GM21576 (cell line): ENCODE data around the gene LAMC1.

ENCODE experiments used
- ATAC-seq: cut with Tn5 transposase; IDR thresholded peaks from one replicate; pipeline ENCODE4 v1.9.1; 2021; ENCODE audit warnings: mild to moderate bottlenecking, moderate library complexity; ENCODE audit not compliant: unreplicated experiment

Gene LAMC1

DNA sequence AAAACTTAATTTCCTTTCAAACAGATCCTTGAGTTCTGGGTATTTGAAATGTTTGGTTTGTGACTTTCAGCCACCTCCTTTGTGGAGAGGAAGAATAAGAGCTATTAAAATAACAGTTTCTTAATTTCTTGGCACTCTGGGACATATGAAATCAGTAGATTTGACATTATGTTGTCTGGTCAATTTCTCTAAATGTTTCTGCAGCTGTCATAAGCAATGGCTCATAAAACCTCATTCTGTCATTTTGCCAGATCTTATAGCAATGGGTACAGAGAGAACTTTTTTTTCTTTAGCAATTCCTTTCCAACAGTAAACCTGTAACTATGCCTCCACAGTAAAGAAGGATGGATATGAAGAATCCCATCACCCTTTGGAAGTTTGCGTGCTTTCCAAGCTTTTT lies 52.6 kb downstream of the LAMC1 start:
- ATAC-seq: no peak

- no peak for ATAC-seq
Observed at GRCh38 chr1:183077097-183077496, 53.9 kb downstream of the LAMC1 start.

DNA sequence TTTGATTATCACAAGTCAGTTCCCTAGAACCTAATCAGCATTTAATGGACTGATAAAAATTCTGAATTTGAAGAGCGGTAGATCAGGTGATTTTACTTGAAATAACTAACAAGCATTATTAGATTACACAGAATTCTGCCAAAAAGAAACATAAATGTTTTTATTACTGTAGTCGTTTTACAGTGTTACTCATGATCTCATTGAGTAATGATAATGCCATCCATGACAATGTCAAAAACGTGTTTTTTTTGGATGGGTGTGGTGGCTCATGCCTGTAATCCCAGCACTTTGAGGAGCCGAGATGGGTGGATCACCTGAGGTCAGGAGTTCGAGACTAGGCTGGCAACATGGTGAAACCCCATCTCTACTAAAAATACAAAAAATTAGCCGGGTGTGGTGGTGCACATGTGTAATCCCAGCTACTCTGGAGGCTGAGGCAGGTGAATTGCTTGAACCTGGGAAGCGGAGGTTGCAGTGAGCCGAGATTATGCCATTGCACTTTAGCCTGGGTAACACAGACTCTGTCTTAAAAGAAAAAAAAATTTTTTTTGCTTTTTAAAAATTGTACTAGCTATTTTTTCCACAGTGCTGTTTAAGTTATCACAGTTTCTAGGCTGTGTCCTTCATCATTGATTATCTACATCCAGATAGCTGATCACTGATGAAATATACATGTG lies 56.6 kb downstream of the LAMC1 start:
- ATAC-seq: no peak

DNA sequence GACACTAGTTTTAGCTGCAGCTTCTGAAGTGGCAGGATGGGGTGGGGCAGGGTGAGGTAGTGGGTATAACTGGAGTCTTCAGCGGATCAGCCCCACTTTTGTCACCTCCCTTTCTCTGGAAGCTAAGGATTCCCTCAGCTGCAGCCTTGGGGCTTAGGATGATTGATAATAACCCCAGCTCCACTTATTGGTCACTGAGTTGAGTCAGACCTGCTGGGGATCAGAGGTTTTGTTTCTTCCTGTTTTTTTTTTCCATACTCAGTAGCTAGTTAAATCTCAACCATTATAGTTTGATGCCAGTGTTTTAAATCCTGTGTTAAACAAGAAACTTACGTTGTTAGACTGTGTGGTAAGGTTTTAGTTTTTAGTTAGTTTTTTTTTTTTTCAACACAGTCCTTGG lies 57.2 kb downstream of the LAMC1 start:
- ATAC-seq: no peak

GRCh38 chr1:183081402-183082120 lies 58.3 kb downstream of the LAMC1 start:
- ATAC-seq: no peak

DNA sequence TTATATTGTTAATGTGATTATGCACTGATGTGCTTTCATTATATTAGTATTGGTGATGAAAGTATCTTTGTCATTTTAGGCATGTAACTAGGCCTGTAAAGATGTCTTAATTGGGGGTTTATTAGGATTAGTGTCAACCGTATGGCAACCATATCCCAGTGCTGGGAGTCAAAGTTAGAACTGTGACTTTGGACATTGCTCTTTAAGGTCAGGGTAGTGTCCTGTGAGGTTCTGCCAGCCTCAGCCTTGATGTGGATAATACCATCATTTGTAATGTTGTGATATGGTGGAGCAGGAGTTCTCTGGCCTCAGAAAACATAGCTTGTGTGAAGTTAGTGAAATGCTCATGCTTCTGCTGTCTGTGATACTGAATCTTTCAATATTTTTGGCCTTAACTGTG lies 59.4 kb downstream of the LAMC1 start:
- ATAC-seq: no peak

DNA sequence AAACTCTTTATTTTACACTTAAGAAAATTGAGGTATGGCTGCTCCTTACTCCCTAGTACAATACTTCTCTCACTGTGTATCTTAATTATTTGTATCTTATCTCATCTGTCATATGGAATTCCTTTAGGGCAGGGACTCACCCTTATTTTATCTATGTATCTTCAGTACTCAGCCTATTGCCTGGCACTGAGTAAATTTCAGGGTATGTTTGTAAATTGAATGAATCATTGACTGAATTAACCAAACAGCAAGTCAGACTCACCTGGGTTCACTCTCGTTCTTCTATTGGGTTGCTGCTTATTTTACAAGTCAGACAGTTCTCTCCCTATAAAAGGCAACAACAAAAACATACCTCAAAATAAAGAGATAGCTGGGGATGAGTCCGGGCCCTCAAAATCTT lies 63.8 kb downstream of the LAMC1 start:
- no peak for ATAC-seq

- ATAC-seq: no peak
Observed at GRCh38 chr1:183089025-183089639, 65.9 kb downstream of the LAMC1 start.

GRCh38 chr1:183090391-183091006 lies 67.3 kb downstream of the LAMC1 start:
- ATAC-seq: no peak

GRCh38 chr1:183091181-183091580 lies 68.0 kb downstream of the LAMC1 start:
- ATAC-seq: no peak

DNA sequence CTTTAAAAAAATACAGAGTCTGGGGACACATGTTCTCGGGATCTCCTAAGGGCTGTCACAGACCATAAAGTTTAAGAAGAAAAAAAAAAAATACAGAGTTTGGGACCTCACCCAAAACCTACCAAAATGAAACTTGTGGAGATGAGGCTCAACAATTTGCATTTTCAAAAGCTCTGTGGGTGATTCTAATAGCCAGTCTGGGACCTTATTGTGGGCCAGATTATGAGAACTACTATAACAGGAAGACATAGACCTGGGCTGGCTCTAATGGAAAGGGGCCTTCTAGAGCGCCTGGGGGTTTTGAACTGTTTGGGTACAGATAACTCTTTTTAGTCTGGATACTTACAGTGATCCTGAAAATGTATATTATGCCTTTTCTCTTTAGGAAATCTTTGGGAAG lies 69.1 kb downstream of the LAMC1 start:
- no peak for ATAC-seq

DNA sequence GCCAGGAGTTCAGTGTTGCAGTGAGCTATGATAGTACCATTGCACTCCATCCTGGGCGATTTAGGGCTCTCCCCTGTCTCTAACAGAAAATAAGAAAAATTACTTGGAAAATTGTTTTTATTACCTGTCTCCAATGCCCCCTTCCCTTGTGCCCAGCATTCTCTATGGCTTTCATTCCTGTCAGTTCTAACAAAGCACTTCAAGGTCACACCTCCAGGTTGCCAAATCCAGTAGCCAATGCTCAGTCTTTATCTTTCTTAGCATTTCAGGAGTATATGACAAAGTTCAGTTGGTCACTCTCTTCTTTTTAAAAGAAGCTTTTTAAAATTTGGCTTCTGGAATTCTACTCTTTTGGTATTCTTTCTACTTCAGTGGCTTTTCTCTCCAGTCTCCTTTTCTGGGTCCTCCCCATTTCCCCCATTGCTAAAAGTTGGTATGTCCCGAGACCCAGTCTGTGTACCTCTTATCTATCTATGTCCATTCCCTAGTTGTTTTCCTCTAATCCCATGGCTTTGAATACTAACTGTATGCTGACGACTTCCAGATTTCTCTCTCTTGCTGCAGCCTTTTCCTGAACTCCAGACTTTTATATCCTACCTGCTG lies 69.9 kb downstream of the LAMC1 start:
- no peak for ATAC-seq

DNA sequence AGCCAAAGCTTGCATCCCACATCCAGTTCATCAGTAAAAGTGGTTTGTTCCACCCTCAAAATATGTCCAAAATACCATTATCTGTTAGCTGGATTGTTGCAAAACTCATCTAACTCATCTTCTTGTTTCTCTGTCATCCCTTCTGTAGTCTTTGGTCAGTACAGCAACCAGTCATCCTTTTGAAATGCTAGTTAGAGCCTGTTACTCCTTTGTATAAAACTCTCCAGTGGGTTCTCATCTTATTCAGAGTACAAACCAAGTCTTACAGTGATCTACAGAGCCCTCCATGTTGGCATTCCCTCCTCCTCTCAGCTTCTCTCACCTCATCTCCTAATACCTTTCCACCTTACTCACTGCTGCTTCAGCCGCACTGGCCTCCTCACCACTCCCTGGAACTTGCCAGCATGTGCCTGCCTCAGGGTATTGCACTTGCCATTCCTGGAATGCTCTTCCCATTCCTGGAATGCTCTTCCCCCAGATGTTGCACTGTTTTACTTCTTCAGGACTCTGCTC lies 70.6 kb downstream of the LAMC1 start:
- no peak for ATAC-seq

- ATAC-seq: no peak
Observed at GRCh38 chr1:183094351-183094750, 71.1 kb downstream of the LAMC1 start.

DNA sequence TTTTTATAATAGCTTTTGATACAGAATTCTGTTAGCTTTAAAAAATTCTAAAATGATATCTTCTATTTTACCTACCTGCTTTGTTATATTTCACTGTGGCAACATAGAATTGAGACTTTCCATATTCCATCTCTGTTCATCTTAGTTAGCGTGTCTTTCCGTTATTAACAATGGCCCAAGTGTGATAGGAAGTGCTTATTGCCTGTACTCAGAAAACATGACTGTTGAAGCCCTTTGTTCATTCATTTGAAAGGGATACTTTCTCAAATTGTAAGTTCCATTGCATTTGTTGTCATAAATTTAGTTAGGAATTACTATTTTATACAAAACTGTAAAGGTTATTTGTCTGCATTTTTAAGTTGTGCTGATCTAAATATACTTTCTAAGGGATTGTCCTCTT lies 73.1 kb downstream of the LAMC1 start:
- ATAC-seq: no peak

DNA sequence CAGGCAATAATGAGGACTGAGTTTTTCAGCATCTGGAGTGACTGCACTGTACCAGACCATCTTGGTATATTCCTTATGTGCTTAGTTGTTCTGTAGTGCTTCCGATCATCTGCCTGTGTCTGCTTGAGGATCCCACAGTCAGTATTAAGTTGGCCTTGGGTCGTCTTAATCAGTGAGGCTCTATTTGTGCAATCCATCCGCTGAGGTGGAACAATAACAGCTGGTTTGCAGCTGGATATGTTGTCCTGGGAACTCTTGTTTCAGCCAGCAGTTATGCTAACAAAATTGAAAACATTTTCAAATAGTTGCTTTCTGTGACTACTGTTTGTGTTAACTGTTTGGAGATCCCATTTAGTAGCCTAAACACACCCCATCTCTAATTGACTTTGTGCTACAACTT lies 73.7 kb downstream of the LAMC1 start:
- no peak for ATAC-seq

GRCh38 chr1:183097438-183098051 lies 74.3 kb downstream of the LAMC1 start:
- ATAC-seq: no peak

- ATAC-seq: no peak
Observed at GRCh38 chr1:183098317-183098716, 75.1 kb downstream of the LAMC1 start.

DNA sequence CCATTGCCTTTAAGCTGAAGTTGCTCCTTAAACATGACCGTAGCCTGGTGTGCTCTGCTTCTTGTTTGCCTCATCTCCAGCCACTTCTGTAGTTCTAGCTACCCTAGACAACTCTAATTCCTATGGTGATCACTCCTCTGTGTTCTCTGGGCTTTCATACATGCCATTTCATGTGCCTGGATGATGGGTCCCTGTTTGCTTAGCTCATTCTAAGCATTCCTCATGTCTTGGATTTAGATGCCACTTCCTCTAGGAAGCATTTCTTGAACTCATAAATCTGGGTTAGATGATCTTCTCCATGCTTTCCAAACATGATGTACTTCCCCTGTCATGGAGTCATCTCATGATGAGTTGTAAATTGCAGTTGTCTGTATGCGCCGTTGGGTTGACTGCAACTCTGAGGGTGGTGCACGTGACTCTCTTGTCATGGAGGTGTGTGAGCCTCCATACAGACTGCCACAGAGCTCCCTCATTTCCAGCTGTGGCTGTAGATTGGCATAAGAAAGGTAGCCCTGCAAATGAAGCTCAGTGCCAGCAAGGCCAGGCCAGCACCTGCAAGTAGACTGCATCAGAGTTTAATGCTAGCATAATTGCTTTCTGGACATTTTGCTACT lies 77.2 kb downstream of the LAMC1 start:
- no peak for ATAC-seq

GRCh38 chr1:183101081-183101480 lies 77.9 kb downstream of the LAMC1 start:
- ATAC-seq: no peak
